OCI-LY7 (cell line): ENCODE data around the gene ADAMTS4.

Experiments used
- EZH2phosphoT487 ChIP-seq: fragments of 200-600 bp; sonication (generic); IDR thresholded peaks from 2 replicates; pipeline ENCODE4 v1.6.1; 2018; ENCODE audit warnings: low read depth, borderline replicate concordance, mild to moderate bottlenecking, mixed run types, antibody characterized with exemption, low read length, moderate library complexity, mixed read lengths
- TF ChIP-seq, protein P1 (sequence below): fragments of 200-600 bp; sonication (generic); conservative IDR thresholded peaks from 2 replicates; pipeline ENCODE4 v1.5.1; 2014; ENCODE audit warnings: mild to moderate bottlenecking, antibody characterized with exemption, low read length, moderate library complexity, mixed read lengths

DNA sequence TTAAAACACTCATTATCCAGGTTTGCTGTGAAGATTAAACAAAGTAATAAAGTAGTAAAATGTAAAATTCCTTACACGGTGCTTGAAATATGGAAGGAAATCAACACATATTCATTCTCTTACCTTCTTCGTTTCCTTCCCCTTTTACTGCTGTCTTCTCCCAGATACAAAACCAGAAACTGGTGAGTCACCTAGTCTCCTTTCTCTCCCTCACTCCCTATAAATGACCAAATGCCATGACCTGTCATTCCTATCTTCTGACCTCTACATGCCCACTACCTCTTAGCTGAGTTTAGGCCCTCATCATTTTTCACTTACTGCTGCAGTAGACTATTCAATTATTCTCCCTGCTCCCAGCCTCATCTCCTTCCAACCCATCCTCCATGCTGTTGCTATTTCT, 43.5 kb upstream of the ADAMTS4 start:
- TF ChIP-seq, protein P1, sequence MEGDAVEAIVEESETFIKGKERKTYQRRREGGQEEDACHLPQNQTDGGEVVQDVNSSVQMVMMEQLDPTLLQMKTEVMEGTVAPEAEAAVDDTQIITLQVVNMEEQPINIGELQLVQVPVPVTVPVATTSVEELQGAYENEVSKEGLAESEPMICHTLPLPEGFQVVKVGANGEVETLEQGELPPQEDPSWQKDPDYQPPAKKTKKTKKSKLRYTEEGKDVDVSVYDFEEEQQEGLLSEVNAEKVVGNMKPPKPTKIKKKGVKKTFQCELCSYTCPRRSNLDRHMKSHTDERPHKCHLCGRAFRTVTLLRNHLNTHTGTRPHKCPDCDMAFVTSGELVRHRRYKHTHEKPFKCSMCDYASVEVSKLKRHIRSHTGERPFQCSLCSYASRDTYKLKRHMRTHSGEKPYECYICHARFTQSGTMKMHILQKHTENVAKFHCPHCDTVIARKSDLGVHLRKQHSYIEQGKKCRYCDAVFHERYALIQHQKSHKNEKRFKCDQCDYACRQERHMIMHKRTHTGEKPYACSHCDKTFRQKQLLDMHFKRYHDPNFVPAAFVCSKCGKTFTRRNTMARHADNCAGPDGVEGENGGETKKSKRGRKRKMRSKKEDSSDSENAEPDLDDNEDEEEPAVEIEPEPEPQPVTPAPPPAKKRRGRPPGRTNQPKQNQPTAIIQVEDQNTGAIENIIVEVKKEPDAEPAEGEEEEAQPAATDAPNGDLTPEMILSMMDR = no peak
- no peak for TF ChIP-seq EZH2phosphoT487
